ENCODE measurements around the gene TMEM60. TPM values are rescaled to one million over a fixed set of nuclear protein-coding genes. Genes with fewer than 3 reads are reported as not detected.

TMEM60 gene
- total RNA-seq, 2 experiments from 2014 or later: 8.1 to 8.6 TPM

GRCh38 chr7:77760809-77761453 is 37.3 kb downstream of the TMEM60 start:
- H3K36me3 Mint-ChIP-seq (ENCODE audit: low read depth): peaks cover 4% of the 10 kb centered on the region
- POLR2A ChIA-PET: interaction anchor here (0.7 kb wide), 1 partner anchor 443 kb away, joined by 3 read pairs; no protein-coding TSS in a partner anchor
- CTCF ChIA-PET: interaction anchor here (1.6 to 3.3 kb wide), 4 partner anchors 106 to 333 kb away, joined by 3 to 176 read pairs (median 6); no protein-coding TSS in a partner anchor
- H3K4me3 Mint-ChIP-seq: no peak overlapping the region
- H3K4me1 Mint-ChIP-seq (ENCODE audit: low read depth): peaks cover 36% of the 10 kb centered on the region
- H3K27ac Mint-ChIP-seq: no peak overlapping the region
- ATAC-seq: no peak
- intact Hi-C loops (cut with micrococcal nuclease): no loop called here
- no peak for TF ChIP-seq CTCF (IDR thresholded peaks at IDR 0.05)
- no peak for DNase-seq
- no peaks in the 10 kb centered on the region for H3K9me3 Mint-ChIP-seq
- H3K27me3 Mint-ChIP-seq: no peaks in the 10 kb centered on the region

GRCh38 chr7:77759294-77759889 is 38.8 kb downstream of the TMEM60 start:
- peak; percentile 96 for TF ChIP-seq CTCF (IDR thresholded peaks at IDR 0.05)
- H3K36me3 Mint-ChIP-seq (ENCODE audit: low read depth): peaks cover 2% of the 10 kb centered on the region
- H3K4me3 Mint-ChIP-seq: no peak overlapping the region
- ChIA-PET CTCF (interaction anchor here (0.6 to 3.3 kb wide), 42 partner anchors 10 to 331 kb away, joined by 3 to 176 read pairs (median 4); partner anchors contain the start of genes PHTF2, RSBN1L and TMEM60), POLR2A (interaction anchor here (1.4 kb wide), 1 partner anchor 57 kb away, joined by 3 read pairs; no protein-coding TSS in a partner anchor)
- no peaks in the 10 kb centered on the region for H3K27me3 Mint-ChIP-seq
- peak; percentile 76 for ATAC-seq
- peaks cover 36% of the 10 kb centered on the region for H3K4me1 Mint-ChIP-seq (ENCODE audit: low read depth)
- no peak overlapping the region for H3K27ac Mint-ChIP-seq
- peak; percentile 83 for DNase-seq
- no peaks in the 10 kb centered on the region for H3K9me3 Mint-ChIP-seq
- intact Hi-C loops (cut with micrococcal nuclease): loop anchor here (2.0 to 5.0 kb wide), 2 partner anchors 57 to 103 kb away; no protein-coding TSS in a partner anchor

GRCh38 chr7:77757589-77757988 is 40.6 kb downstream of the TMEM60 start:
- Mint-ChIP-seq H3K36me3 (ENCODE audit: low read depth) (peaks cover 2% of the 10 kb centered on the region), H3K4me3 (no peak overlapping the region), H3K4me1 (ENCODE audit: low read depth) (peaks cover 44% of the 10 kb centered on the region), H3K9me3 (no peaks in the 10 kb centered on the region), H3K27me3 (no peaks in the 10 kb centered on the region), H3K27ac (peak overlapping the region; percentile 66)
- CTCF ChIA-PET: interaction anchor here (0.7 to 8.7 kb wide), 8 partner anchors 16 to 146 kb away, joined by 3 to 96 read pairs (median 3); no protein-coding TSS in a partner anchor
- no peak for TF ChIP-seq CTCF (IDR thresholded peaks at IDR 0.05)
- DNase-seq: peak; percentile 50
- peak; percentile 87 for ATAC-seq
- intact Hi-C loops (cut with micrococcal nuclease): loop anchor here (5.0 kb wide), 1 partner anchor 55 kb away; no protein-coding TSS in a partner anchor
- POLR2A ChIA-PET: no interaction called here

GRCh38 chr7:77753173-77753572 is 45.1 kb downstream of the TMEM60 start:
- no peak overlapping the region for H3K4me3 Mint-ChIP-seq
- H3K36me3 Mint-ChIP-seq (ENCODE audit: low read depth): peaks cover 15% of the 10 kb centered on the region
- ChIA-PET POLR2A (no interaction called here), CTCF (interaction anchor here (0.8 to 8.7 kb wide), 5 partner anchors 42 to 100 kb away, joined by 3 to 96 read pairs (median 6); partner anchors contain the start of gene RSBN1L)
- TF ChIP-seq CTCF (IDR thresholded peaks at IDR 0.05): no peak
- peaks cover 49% of the 10 kb centered on the region for H3K4me1 Mint-ChIP-seq (ENCODE audit: low read depth)
- no peaks in the 10 kb centered on the region for H3K27me3 Mint-ChIP-seq
- DNase-seq: no peak
- intact Hi-C loops (cut with micrococcal nuclease): no loop called here
- no peak overlapping the region for H3K27ac Mint-ChIP-seq
- no peak for ATAC-seq
- H3K9me3 Mint-ChIP-seq: no peaks in the 10 kb centered on the region

- Mint-ChIP-seq H3K4me1 (ENCODE audit: low read depth) (peaks cover 44% of the 10 kb centered on the region), H3K27ac (no peak overlapping the region), H3K27me3 (no peaks in the 10 kb centered on the region), H3K36me3 (ENCODE audit: low read depth) (peaks cover 16% of the 10 kb centered on the region), H3K4me3 (no peak overlapping the region), H3K9me3 (no peaks in the 10 kb centered on the region)
- TF ChIP-seq CTCF (IDR thresholded peaks at IDR 0.05): no peak
- intact Hi-C loops (cut with micrococcal nuclease): no loop called here
- ATAC-seq (peak; percentile 37), DNase-seq (no peak)
- CTCF ChIA-PET: interaction anchor here (8.7 kb wide), 1 partner anchor 99 kb away, joined by 96 read pairs; no protein-coding TSS in a partner anchor
- POLR2A ChIA-PET: no interaction called here
Measured at GRCh38 chr7:77752016-77752415, 46.2 kb downstream of the TMEM60 start.

All from activated CD8-positive, alpha-beta T cell treated with anti-CD3 and anti-CD28 coated beads for 36 hours (primary cell).